ENCODE measurements around the gene DNAH7. TPM values are rescaled to one million over a fixed set of nuclear protein-coding genes. Genes with fewer than 3 reads are reported as not detected.

DNAH7 gene
- total and polyA plus RNA-seq, 2 experiments from 2014 or later = 0.35 to 1.1 TPM

DNA sequence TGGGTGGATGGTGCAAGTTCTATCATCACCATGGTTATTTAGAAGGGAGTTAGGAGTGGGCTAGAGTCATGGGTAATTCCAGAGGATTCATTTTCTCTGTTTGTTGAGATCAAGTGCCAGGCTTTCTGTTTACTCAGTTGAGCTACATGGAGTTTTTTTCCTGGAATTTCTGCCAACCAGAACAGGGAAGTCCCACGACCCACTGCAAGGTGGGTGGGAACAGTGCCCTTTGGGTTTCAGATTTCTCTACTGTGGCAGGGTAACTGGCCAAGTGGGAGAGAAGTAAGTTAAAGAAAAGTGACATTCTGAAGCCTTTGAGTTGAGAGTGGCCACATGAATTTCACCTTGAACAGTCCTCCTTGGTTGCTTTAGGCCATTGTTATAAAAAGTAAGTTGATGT, 272.8 kb downstream of the DNAH7 start (continued):
- TF ChIP-seq, protein P1, sequence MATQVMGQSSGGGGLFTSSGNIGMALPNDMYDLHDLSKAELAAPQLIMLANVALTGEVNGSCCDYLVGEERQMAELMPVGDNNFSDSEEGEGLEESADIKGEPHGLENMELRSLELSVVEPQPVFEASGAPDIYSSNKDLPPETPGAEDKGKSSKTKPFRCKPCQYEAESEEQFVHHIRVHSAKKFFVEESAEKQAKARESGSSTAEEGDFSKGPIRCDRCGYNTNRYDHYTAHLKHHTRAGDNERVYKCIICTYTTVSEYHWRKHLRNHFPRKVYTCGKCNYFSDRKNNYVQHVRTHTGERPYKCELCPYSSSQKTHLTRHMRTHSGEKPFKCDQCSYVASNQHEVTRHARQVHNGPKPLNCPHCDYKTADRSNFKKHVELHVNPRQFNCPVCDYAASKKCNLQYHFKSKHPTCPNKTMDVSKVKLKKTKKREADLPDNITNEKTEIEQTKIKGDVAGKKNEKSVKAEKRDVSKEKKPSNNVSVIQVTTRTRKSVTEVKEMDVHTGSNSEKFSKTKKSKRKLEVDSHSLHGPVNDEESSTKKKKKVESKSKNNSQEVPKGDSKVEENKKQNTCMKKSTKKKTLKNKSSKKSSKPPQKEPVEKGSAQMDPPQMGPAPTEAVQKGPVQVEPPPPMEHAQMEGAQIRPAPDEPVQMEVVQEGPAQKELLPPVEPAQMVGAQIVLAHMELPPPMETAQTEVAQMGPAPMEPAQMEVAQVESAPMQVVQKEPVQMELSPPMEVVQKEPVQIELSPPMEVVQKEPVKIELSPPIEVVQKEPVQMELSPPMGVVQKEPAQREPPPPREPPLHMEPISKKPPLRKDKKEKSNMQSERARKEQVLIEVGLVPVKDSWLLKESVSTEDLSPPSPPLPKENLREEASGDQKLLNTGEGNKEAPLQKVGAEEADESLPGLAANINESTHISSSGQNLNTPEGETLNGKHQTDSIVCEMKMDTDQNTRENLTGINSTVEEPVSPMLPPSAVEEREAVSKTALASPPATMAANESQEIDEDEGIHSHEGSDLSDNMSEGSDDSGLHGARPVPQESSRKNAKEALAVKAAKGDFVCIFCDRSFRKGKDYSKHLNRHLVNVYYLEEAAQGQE (IDR thresholded peaks at IDR 0.05; ENCODE audit: unreplicated experiment) = no peak
- TF ChIP-seq NANOG (IDR thresholded peaks at IDR 0.05; ENCODE audit: borderline replicate concordance) = no peak
- TF ChIP-seq ZNF114 (CRISPR knock-in tag; IDR thresholded peaks at IDR 0.05) = no peak
- TF ChIP-seq JUNB (IDR thresholded peaks at IDR 0.05; ENCODE audit: unreplicated experiment) = no peak
- TF ChIP-seq POLR2AphosphoS5 (IDR thresholded peaks at IDR 0.05; ENCODE audit: low read depth) = no peak
- TF ChIP-seq ZNF331 (CRISPR knock-in tag; IDR thresholded peaks at IDR 0.05; ENCODE audit: low read depth) = no peak
- TF ChIP-seq EZH2phosphoT487 (IDR thresholded peaks at IDR 0.05; ENCODE audit: unreplicated experiment) = no peak

- no peak overlapping the region for H3K4me2 ChIP-seq
- no peaks in the 10 kb centered on the region for H3K27me3 ChIP-seq (ENCODE audit: insufficient read depth)
- H4K20me1 ChIP-seq (replicated peaks; ENCODE audit: insufficient read depth) = no peaks in the 10 kb centered on the region
- peak overlapping the region; percentile 6; the same call in 1 of the 2 replicates for H2AFZ ChIP-seq
- no peak for DNase-seq (ENCODE audit: low spot score)
- H3K9me3 Mint-ChIP-seq = peaks cover 11% of the 10 kb centered on the region
- no peaks in the 10 kb centered on the region for H3F3A ChIP-seq (replicated peaks; ENCODE audit: low read depth)
- peaks cover 6% of the 10 kb centered on the region for H3K36me3 Mint-ChIP-seq (ENCODE audit: low read depth)
- H3K27me3 Mint-ChIP-seq (ENCODE audit: insufficient read depth, low read depth, poor library complexity) = no peaks in the 10 kb centered on the region
- no peaks in the 10 kb centered on the region for H3K79me2 ChIP-seq (replicated peaks; ENCODE audit: insufficient read depth)
- no peaks in the 10 kb centered on the region for H3K36me3 ChIP-seq (ENCODE audit: insufficient read depth)
- no peak overlapping the region for H3K4me3 ChIP-seq
- ATAC-seq = no peak
- H3K4me3 Mint-ChIP-seq = no peak overlapping the region
- no peak overlapping the region for H3K27ac ChIP-seq (ENCODE audit: low read depth)
- H3K4me1 ChIP-seq (ENCODE audit: insufficient read depth) = no peaks in the 10 kb centered on the region
- peaks cover 15% of the 10 kb centered on the region; the same call in 1 of the 2 replicates for H3K9me2 ChIP-seq (ENCODE audit: insufficient read depth)
- no peak overlapping the region for H3K27ac Mint-ChIP-seq
- no peaks in the 10 kb centered on the region; the same call in 2 of the 3 replicates for H3K4me1 Mint-ChIP-seq
- TF ChIP-seq, protein P2, sequence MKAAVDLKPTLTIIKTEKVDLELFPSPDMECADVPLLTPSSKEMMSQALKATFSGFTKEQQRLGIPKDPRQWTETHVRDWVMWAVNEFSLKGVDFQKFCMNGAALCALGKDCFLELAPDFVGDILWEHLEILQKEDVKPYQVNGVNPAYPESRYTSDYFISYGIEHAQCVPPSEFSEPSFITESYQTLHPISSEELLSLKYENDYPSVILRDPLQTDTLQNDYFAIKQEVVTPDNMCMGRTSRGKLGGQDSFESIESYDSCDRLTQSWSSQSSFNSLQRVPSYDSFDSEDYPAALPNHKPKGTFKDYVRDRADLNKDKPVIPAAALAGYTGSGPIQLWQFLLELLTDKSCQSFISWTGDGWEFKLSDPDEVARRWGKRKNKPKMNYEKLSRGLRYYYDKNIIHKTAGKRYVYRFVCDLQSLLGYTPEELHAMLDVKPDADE (IDR thresholded peaks at IDR 0.05) = no peak
- TF ChIP-seq, protein P1 (IDR thresholded peaks at IDR 0.05; ENCODE audit: unreplicated experiment) = no peak
- TF ChIP-seq POLR2AphosphoS5 (IDR thresholded peaks at IDR 0.05; ENCODE audit: low read depth) = no peak
- TF ChIP-seq, protein P3, sequence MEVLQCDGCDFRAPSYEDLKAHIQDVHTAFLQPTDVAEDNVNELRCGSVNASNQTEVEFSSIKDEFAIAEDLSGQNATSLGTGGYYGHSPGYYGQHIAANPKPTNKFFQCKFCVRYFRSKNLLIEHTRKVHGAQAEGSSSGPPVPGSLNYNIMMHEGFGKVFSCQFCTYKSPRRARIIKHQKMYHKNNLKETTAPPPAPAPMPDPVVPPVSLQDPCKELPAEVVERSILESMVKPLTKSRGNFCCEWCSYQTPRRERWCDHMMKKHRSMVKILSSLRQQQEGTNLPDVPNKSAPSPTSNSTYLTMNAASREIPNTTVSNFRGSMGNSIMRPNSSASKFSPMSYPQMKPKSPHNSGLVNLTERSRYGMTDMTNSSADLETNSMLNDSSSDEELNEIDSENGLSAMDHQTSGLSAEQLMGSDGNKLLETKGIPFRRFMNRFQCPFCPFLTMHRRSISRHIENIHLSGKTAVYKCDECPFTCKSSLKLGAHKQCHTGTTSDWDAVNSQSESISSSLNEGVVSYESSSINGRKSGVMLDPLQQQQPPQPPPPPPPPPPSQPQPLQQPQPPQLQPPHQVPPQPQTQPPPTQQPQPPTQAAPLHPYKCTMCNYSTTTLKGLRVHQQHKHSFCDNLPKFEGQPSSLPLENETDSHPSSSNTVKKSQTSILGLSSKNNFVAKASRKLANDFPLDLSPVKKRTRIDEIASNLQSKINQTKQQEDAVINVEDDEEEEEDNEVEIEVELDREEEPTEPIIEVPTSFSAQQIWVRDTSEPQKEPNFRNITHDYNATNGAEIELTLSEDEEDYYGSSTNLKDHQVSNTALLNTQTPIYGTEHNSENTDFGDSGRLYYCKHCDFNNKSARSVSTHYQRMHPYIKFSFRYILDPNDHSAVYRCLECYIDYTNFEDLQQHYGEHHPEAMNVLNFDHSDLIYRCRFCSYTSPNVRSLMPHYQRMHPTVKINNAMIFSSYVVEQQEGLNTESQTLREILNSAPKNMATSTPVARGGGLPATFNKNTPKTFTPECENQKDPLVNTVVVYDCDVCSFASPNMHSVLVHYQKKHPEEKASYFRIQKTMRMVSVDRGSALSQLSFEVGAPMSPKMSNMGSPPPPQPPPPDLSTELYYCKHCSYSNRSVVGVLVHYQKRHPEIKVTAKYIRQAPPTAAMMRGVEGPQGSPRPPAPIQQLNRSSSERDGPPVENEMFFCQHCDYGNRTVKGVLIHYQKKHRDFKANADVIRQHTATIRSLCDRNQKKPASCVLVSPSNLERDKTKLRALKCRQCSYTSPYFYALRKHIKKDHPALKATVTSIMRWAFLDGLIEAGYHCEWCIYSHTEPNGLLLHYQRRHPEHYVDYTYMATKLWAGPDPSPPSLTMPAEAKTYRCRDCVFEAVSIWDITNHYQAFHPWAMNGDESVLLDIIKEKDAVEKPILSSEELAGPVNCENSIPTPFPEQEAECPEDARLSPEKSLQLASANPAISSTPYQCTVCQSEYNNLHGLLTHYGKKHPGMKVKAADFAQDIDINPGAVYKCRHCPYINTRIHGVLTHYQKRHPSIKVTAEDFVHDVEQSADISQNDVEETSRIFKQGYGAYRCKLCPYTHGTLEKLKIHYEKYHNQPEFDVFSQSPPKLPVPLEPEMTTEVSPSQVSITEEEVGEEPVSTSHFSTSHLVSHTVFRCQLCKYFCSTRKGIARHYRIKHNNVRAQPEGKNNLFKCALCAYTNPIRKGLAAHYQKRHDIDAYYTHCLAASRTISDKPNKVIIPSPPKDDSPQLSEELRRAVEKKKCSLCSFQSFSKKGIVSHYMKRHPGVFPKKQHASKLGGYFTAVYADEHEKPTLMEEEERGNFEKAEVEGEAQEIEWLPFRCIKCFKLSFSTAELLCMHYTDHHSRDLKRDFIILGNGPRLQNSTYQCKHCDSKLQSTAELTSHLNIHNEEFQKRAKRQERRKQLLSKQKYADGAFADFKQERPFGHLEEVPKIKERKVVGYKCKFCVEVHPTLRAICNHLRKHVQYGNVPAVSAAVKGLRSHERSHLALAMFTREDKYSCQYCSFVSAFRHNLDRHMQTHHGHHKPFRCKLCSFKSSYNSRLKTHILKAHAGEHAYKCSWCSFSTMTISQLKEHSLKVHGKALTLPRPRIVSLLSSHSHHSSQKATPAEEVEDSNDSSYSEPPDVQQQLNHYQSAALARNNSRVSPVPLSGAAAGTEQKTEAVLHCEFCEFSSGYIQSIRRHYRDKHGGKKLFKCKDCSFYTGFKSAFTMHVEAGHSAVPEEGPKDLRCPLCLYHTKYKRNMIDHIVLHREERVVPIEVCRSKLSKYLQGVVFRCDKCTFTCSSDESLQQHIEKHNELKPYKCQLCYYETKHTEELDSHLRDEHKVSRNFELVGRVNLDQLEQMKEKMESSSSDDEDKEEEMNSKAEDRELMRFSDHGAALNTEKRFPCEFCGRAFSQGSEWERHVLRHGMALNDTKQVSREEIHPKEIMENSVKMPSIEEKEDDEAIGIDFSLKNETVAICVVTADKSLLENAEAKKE (CRISPR knock-in tag; IDR thresholded peaks at IDR 0.05) = no peak
- no peak for TF ChIP-seq EZH2 (IDR thresholded peaks at IDR 0.05; ENCODE audit: low read depth, unreplicated experiment)
- no peak for TF ChIP-seq STAT1 (IDR thresholded peaks at IDR 0.05; ENCODE audit: unreplicated experiment)
- no peak for TF ChIP-seq JUNB (IDR thresholded peaks at IDR 0.05; ENCODE audit: unreplicated experiment)
These were observed 274.8 kb downstream of the DNAH7 start for GRCh38 chr2:195793881-195794280.
